GM12865 (cell line): ENCODE measurements around the gene ZSWIM1.

Source experiments
- DNase-seq: peaks from one replicate; pipeline ENCODE4 v3.0.0; 2010; ENCODE audit warnings: low read depth
- H3K4me3 ChIP-seq: 2 replicates; pipeline ENCODE4 v1.5.1; 2011; ENCODE audit warnings: mild to moderate bottlenecking, low read depth, low read length, control low read depth
- TF ChIP-seq, protein P1 (sequence below): IDR thresholded peaks from 2 replicates; pipeline ENCODE4 v1.5.1; 2011; ENCODE audit warnings: low read length, control low read depth, low read depth, inconsistent platforms; ENCODE audit not compliant: insufficient read depth; ENCODE audit errors: missing control alignments

The ZSWIM1 gene

DNA sequence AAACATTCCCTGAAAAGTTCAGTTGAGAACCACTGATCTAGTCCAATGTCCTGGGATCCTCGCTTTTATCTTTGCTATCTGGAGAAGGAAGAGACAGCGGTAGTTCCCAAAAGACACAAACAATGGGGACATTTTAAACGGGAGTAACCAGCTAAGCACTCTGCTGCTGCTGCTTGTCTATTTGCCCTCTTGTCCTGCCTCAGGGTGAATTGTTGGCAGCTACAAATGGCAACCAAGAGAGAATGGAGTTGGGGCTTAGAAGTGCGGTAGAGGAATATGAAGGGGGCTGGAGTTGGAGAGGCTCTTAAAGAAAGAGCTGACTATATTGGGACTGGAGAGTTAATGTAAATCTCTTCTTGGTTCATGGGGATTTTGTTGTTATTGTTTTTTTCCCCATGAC, 6.5 kb upstream of the ZSWIM1 start:
- DNase-seq: no peak
- no peak overlapping the region for H3K4me3 ChIP-seq
- TF ChIP-seq, protein P1, sequence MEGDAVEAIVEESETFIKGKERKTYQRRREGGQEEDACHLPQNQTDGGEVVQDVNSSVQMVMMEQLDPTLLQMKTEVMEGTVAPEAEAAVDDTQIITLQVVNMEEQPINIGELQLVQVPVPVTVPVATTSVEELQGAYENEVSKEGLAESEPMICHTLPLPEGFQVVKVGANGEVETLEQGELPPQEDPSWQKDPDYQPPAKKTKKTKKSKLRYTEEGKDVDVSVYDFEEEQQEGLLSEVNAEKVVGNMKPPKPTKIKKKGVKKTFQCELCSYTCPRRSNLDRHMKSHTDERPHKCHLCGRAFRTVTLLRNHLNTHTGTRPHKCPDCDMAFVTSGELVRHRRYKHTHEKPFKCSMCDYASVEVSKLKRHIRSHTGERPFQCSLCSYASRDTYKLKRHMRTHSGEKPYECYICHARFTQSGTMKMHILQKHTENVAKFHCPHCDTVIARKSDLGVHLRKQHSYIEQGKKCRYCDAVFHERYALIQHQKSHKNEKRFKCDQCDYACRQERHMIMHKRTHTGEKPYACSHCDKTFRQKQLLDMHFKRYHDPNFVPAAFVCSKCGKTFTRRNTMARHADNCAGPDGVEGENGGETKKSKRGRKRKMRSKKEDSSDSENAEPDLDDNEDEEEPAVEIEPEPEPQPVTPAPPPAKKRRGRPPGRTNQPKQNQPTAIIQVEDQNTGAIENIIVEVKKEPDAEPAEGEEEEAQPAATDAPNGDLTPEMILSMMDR: no peak

DNA sequence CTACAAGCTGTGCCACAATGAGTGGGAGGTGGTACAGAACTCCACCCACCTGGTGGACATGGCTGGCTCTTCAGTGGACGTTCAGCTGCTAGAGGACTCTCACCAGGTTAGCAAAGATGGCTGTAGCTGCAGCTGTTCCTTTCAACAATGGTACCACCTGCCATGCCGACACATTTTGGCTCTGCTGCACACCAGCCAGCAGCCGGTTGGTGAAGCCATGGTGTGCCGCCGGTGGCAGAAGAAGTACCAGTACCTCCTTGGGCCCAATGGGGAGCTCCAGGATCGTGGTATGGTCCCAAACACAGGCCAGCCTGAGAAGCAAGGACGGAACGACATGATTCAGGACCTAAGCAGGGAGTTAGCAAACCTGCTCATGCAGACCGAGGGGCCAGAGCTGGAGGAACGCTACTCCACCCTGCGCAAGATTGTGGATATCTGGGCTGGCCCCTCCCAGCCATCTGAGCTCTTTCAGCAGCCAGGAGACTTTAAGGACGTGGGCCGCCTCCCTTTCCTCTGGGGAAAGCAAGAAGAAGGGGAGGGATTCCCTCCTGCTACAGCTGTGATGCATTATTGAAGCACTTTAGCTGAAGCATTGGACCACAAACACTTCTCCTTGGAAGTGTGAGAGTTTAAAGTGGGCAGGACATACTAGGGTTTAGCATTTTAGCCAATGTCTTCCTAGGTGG, 2.8 kb upstream of the ZSWIM1 start:
- H3K4me3 ChIP-seq: no peak overlapping the region
- TF ChIP-seq, protein P1: no peak
- DNase-seq: no peak

DNA sequence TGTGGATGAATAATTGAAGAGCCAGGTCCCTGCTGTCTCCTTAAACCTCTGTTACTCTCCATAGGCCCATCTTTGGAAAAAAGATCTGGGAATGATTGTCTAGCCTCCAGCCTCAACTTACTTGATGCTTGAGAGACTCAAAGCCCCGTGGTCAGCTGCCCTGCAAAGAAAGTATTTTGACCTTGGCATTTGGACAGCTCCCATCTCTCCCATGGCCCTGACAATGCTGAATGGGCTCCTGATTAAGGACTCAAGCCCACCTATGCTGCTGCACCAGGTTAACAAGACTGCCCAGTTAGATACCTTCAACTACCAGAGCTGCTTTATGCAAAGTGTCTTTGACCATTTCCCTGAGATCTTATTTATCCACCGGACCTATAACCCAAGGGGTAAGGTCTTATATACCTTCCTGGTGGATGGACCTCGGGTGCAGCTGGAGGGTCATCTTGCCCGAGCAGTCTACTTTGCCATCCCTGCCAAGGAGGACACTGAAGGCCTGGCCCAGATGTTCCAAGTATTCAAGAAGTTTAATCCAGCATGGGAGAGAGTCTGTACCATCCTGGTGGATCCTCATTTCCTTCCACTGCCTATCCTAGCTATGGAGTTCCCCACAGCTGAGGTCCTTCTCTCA, 1.6 kb downstream of the ZSWIM1 start:
- DNase-seq: no peak
- TF ChIP-seq, protein P1: no peak
- no peak overlapping the region for H3K4me3 ChIP-seq

DNA sequence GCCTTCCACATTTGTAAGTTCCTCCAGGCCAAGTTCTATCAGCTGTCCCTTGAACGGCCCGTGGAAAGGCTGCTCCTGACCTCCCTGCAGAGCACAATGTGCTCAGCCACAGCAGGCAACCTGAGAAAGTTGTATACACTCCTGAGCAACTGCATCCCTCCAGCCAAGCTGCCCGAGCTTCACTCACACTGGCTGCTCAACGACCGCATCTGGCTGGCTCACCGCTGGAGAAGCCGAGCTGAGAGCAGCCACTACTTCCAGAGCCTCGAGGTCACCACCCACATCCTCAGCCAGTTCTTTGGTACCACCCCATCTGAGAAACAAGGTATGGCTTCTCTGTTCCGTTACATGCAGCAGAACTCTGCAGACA, 2.1 kb downstream of the ZSWIM1 start:
- H3K4me3 ChIP-seq: no peak overlapping the region
- TF ChIP-seq, protein P1: no peak
- DNase-seq: no peak

DNA sequence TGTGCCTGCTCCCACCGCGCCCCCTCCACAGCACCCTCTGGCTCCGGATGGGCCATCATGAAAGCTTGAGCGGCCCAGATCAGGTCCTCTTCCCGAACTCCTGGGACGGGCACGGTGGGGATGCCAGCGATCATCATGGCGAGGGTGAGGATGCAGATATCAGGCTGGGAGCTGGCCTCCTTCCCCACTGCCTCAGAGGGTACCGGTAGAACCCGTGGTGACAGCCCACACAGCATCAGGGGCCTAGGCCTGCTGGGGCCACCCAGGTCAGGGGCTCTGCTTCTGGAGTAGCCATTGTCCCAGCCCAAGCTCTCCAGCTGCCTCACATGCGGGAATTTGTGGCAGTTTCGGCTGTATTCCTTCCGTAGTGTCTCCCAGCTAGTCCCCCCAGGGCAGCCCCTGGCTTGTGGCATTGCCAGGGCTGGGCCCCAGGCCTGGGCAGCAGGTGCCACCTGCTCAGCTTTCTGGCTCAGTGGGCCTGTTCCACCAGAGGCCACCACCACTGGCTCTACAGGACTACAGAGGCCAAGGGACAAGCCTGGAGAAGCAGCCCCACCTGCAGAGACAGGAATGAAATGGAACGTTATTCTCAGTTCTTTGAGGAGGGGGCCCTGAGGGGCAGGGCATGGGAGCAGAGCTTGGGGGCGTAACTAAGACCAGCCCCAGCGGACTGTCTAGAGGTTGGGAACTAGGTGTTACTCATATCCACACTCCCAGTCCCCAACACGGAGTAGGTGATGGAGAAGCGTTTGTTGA, 5.7 kb downstream of the ZSWIM1 start:
- TF ChIP-seq, protein P1: no peak
- no peak for DNase-seq
- no peak overlapping the region for H3K4me3 ChIP-seq

DNA sequence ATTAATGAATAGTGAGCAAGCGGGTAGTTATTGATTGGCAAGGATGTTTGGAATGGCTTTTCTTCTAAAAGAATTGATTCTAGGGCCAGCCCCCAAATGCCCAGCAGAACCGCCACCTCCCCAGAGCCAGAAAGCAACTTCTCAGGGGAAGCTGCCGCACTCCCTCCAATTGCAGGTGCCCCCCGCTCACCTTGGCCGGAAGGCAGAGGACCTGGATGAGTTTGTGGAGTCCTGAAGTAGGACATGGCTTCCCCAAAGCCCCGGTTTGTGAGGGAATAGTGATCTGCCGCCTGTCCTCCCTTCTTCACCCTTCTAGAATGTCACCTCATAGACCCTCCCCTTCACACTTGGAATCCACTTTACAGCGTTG, 6.3 kb downstream of the ZSWIM1 start, which contains the start of gene SPATA25:
SPATA25 (minus strand) TSS at position 277 of the 370 bp plus-strand sequence; CDS start at position 245, 32 bp downstream.
- no peak within 1 kb of the TSS for H3K4me3 ChIP-seq
- no peak for DNase-seq
- TF ChIP-seq, protein P1: no peak
